HEK293 (cell line): Measurements from ENCODE around the gene FOLR1.

Experiments
- CTCF ChIA-PET: fragments of 350-600 bp; formaldehyde crosslinking; extraction: SDS; loops from one replicate; lab custom pipeline; 2021; ENCODE audit warnings: antibody characterized with exemption; lab: Yijun Ruan, JAX
- POLR2A ChIA-PET: fragments of 300-600 bp; formaldehyde crosslinking; extraction: SDS; loops from one replicate; lab custom pipeline; 2020; ENCODE audit warnings: antibody characterized with exemption, inconsistent platforms; lab: Yijun Ruan, JAX
- H3K27ac ChIP-seq: fragments of 200-500 bp; sonication (Bioruptor generic); 2 replicates; pipeline ENCODE4 v1.5.1; 2014; ENCODE audit warnings: low read depth, low read length, control low read depth, inconsistent platforms; ENCODE audit errors: extremely low read depth
- H3K36me3 ChIP-seq, 2 experiments: fragments of 200-500 bp in 1 of 2; sonication (Bioruptor generic) in 1 of 2; 1 replicate in 1 of 2; 2 replicates in 1 of 2; pipeline ENCODE4 v1.5.1; 2014 to 2017; ENCODE audit warnings: inconsistent platforms in 2 of 2, low read length in 2 of 2; ENCODE audit not compliant: control insufficient read depth in 2 of 2, insufficient read depth in 1 of 2
- H3K4me1 ChIP-seq: fragments of 200-500 bp; sonication (Bioruptor generic); 2 replicates; pipeline ENCODE4 v1.5.1; 2014; ENCODE audit warnings: mild to moderate bottlenecking, low read length, inconsistent platforms; ENCODE audit not compliant: control insufficient read depth, insufficient read depth
- H3K4me3 ChIP-seq: 2 replicates; pipeline ENCODE4 v1.5.1; 2011; ENCODE audit warnings: low read depth, mild to moderate bottlenecking, control low read depth, low read length, moderate library complexity
- H3K9me3 ChIP-seq: fragments of 200-500 bp; sonication (Bioruptor generic); 2 replicates; pipeline ENCODE4 v1.5.1; 2014; ENCODE audit warnings: low read depth, low read length, inconsistent platforms; ENCODE audit not compliant: control insufficient read depth, insufficient read depth
- GFI1B ChIP-seq: fragments of 450-650 bp; formaldehyde crosslinking; IDR thresholded peaks from 2 replicates; pipeline ENCODE4 v1.5.1; 2016; ENCODE audit warnings: missing biosample characterization, missing genetic modification characterization
- GLI4 ChIP-seq: fragments of 450-650 bp; formaldehyde crosslinking; IDR thresholded peaks from 2 replicates; pipeline ENCODE4 v1.5.1; 2016; ENCODE audit warnings: missing biosample characterization, missing genetic modification characterization
- HIC1 ChIP-seq: fragments of 450-650 bp; formaldehyde crosslinking; IDR thresholded peaks from 2 replicates; pipeline ENCODE4 v1.5.1; 2016; ENCODE audit warnings: missing biosample characterization, missing genetic modification characterization
- PRDM10 ChIP-seq: fragments of 450-650 bp; formaldehyde crosslinking; IDR thresholded peaks from 2 replicates; pipeline ENCODE4 v1.5.1; 2016; ENCODE audit warnings: missing biosample characterization, missing genetic modification characterization
- SCRT2 ChIP-seq: fragments of 450-650 bp; formaldehyde crosslinking; IDR thresholded peaks from 2 replicates; pipeline ENCODE4 v1.5.1; 2016; ENCODE audit warnings: missing biosample characterization, missing genetic modification characterization
- SP2 ChIP-seq: fragments of 450-650 bp; formaldehyde crosslinking; IDR thresholded peaks from 2 replicates; pipeline ENCODE4 v1.5.1; 2016; ENCODE audit warnings: missing biosample characterization, missing genetic modification characterization
- ZBTB1 ChIP-seq: fragments of 450-650 bp; formaldehyde crosslinking; IDR thresholded peaks from 2 replicates; pipeline ENCODE4 v1.5.1; 2016; ENCODE audit warnings: missing biosample characterization, missing genetic modification characterization
- ZBTB49 ChIP-seq: fragments of 450-650 bp; formaldehyde crosslinking; IDR thresholded peaks from 2 replicates; pipeline ENCODE4 v1.5.1; 2016; ENCODE audit warnings: missing biosample characterization, missing genetic modification characterization, low read depth
- ZFP69B ChIP-seq: fragments of 450-650 bp; formaldehyde crosslinking; IDR thresholded peaks from 2 replicates; pipeline ENCODE4 v1.5.1; 2016; ENCODE audit warnings: missing biosample characterization, missing genetic modification characterization
- ZNF473 ChIP-seq: fragments of 450-650 bp; formaldehyde crosslinking; IDR thresholded peaks from 2 replicates; pipeline ENCODE4 v1.5.1; 2017; ENCODE audit warnings: missing biosample characterization, missing genetic modification characterization
- ZNF585B ChIP-seq: fragments of 450-650 bp; formaldehyde crosslinking; IDR thresholded peaks from 2 replicates; pipeline ENCODE4 v1.5.1; 2016; ENCODE audit warnings: missing biosample characterization, missing genetic modification characterization
- ZNF624 ChIP-seq: fragments of 450-650 bp; formaldehyde crosslinking; IDR thresholded peaks from 2 replicates; pipeline ENCODE4 v1.5.1; 2017; ENCODE audit warnings: missing biosample characterization, missing genetic modification characterization
- ZNF658 ChIP-seq: fragments of 450-650 bp; formaldehyde crosslinking; IDR thresholded peaks from 2 replicates; pipeline ENCODE4; 2016; ENCODE audit warnings: missing biosample characterization, missing genetic modification characterization
- ZNF670 ChIP-seq: fragments of 450-650 bp; formaldehyde crosslinking; IDR thresholded peaks from 2 replicates; pipeline ENCODE4 v1.5.1; 2016; ENCODE audit warnings: missing biosample characterization, missing genetic modification characterization, low read depth
- ZNF837 ChIP-seq: fragments of 450-650 bp; formaldehyde crosslinking; IDR thresholded peaks from 2 replicates; pipeline ENCODE4 v1.5.1; 2016; ENCODE audit warnings: missing biosample characterization, missing genetic modification characterization

The FOLR1 gene

GRCh38 chr11:72239313-72239848 is 47.4 kb downstream of the FOLR1 start:
- peaks cover 0 to 44% of the 10 kb centered on the region in 2 experiments; a peak in 2 of 3 replicates for H3K36me3 ChIP-seq
- TF ChIP-seq GFI1B (tag by site-specific recombination) (no peak), ZBTB49 (tag by site-specific recombination) (no peak), ZNF585B (tag by site-specific recombination) (no peak), HIC1 (tag by site-specific recombination) (no peak), ZNF624 (tag by site-specific recombination) (no peak), SP2 (tag by site-specific recombination) (no peak), ZFP69B (no peak), GLI4 (tag by site-specific recombination) (no peak)
- no peak overlapping the region for H3K4me3 ChIP-seq
- CTCF ChIA-PET, result interaction anchor here (0.6 to 1.3 kb wide), 2 partner anchors 9 to 28 kb away, joined by 3 to 4 read pairs; no protein-coding TSS in a partner anchor
- POLR2A ChIA-PET, result interaction anchor here (4.5 kb wide), 1 partner anchor 13 kb away, joined by 42 read pairs; the partner anchor contains the start of gene INPPL1
- no peaks in the 10 kb centered on the region for H3K9me3 ChIP-seq
- no peak overlapping the region for H3K27ac ChIP-seq
- H3K4me1 ChIP-seq, result no peaks in the 10 kb centered on the region

GRCh38 chr11:72239849-72240460 is 48.0 kb downstream of the FOLR1 start:
- ChIA-PET POLR2A (interaction anchor here (4.5 kb wide), 1 partner anchor 13 kb away, joined by 42 read pairs; the partner anchor contains the start of gene INPPL1), CTCF (interaction anchor here (0.6 to 0.9 kb wide), 3 partner anchors 8 to 191 kb away, joined by 3 to 4 read pairs (median 3); no protein-coding TSS in a partner anchor)
- Histone ChIP-seq H3K9me3 (no peaks in the 10 kb centered on the region), H3K27ac (no peak overlapping the region), H3K36me3 (peaks cover 0 to 38% of the 10 kb centered on the region in 2 experiments; a peak in 1 of 3 replicates), H3K4me1 (no peaks in the 10 kb centered on the region), H3K4me3 (no peak overlapping the region)
- no peak for TF ChIP-seq PRDM10
- TF ChIP-seq ZBTB1 (tag by site-specific recombination), result no peak
- no peak for TF ChIP-seq SCRT2 (tag by site-specific recombination)
- no peak for TF ChIP-seq ZNF837 (tag by site-specific recombination)
- TF ChIP-seq ZNF670 (tag by site-specific recombination), result no peak
- TF ChIP-seq ZNF658 (tag by site-specific recombination), result no peak
- TF ChIP-seq ZNF473 (tag by site-specific recombination), result no peak
